ENCODE measurements around the gene PNO1. TPM values are rescaled to one million over a fixed set of nuclear protein-coding genes. Genes with fewer than 3 reads are reported as not detected.

PNO1 gene
- total RNA-seq, 1 experiment from 2014 or later, result 35.0 TPM

GRCh38 chr2:68151037-68151436 lies 6.7 kb upstream of the PNO1 start:
- no peak for DNase-seq (ENCODE audit: unreplicated experiment)
- H3K27me3 Mint-ChIP-seq (ENCODE audit: insufficient read depth, unreplicated experiment), result no peaks in the 10 kb centered on the region
- ChIA-PET CTCF (no interaction called here), POLR2A (no interaction called here)
- peaks cover 9% of the 10 kb centered on the region for H3K36me3 Mint-ChIP-seq (ENCODE audit: insufficient read depth, unreplicated experiment)
- TF ChIP-seq CTCF (IDR thresholded peaks at IDR 0.05; ENCODE audit: unreplicated experiment), result no peak
- BruUV-seq (replicated peaks), result no TSS peak
- intact Hi-C loops (cut with micrococcal nuclease), result no loop called here
- H3K4me3 Mint-ChIP-seq (ENCODE audit: unreplicated experiment), result no peak overlapping the region
- peaks cover 9% of the 10 kb centered on the region for H3K4me1 Mint-ChIP-seq (ENCODE audit: insufficient read depth, unreplicated experiment)
- H3K9me3 Mint-ChIP-seq (ENCODE audit: unreplicated experiment), result no peaks in the 10 kb centered on the region
- no peak overlapping the region for H3K27ac Mint-ChIP-seq (ENCODE audit: low read depth, unreplicated experiment)

- CTCF ChIA-PET, result interaction anchor here (0.6 to 2.0 kb wide), 7 partner anchors 22 to 141 kb away, joined by 3 to 11 read pairs (median 3); no protein-coding TSS in a partner anchor
- Mint-ChIP-seq H3K4me1 (ENCODE audit: insufficient read depth, unreplicated experiment) (peaks cover 15% of the 10 kb centered on the region), H3K27me3 (ENCODE audit: insufficient read depth, unreplicated experiment) (no peaks in the 10 kb centered on the region), H3K9me3 (ENCODE audit: unreplicated experiment) (no peaks in the 10 kb centered on the region), H3K27ac (ENCODE audit: low read depth, unreplicated experiment) (no peak overlapping the region), H3K4me3 (ENCODE audit: unreplicated experiment) (no peak overlapping the region), H3K36me3 (ENCODE audit: insufficient read depth, unreplicated experiment) (peaks cover 9% of the 10 kb centered on the region)
- no TSS peak for BruUV-seq (replicated peaks)
- intact Hi-C loops (cut with micrococcal nuclease), result no loop called here
- POLR2A ChIA-PET, result interaction anchor here (0.7 to 1.2 kb wide), 6 partner anchors 9 to 518 kb away, joined by 3 to 5 read pairs (median 3); no protein-coding TSS in a partner anchor
- no peak for TF ChIP-seq CTCF (IDR thresholded peaks at IDR 0.05; ENCODE audit: unreplicated experiment)
- no peak for DNase-seq (ENCODE audit: unreplicated experiment)
Observed at GRCh38 chr2:68152681-68153347, 4.9 kb upstream of the PNO1 start.

GRCh38 chr2:68155618-68156017 lies 2.1 kb upstream of the PNO1 start:
- BruUV-seq (replicated peaks), result no TSS peak

More at GRCh38 chr2:68155618-68156017, 2.1 kb upstream of the PNO1 start:
- H3K4me1 Mint-ChIP-seq (ENCODE audit: insufficient read depth, unreplicated experiment), result peaks cover 18% of the 10 kb centered on the region
- intact Hi-C loops (cut with micrococcal nuclease), result loop anchor here (2.0 to 5.0 kb wide), 3 partner anchors 37 to 97 kb away; partner anchors contain the start of gene PPP3R1
- no peaks in the 10 kb centered on the region for H3K27me3 Mint-ChIP-seq (ENCODE audit: insufficient read depth, unreplicated experiment)
- no peak overlapping the region for H3K27ac Mint-ChIP-seq (ENCODE audit: low read depth, unreplicated experiment)
- H3K4me3 Mint-ChIP-seq (ENCODE audit: unreplicated experiment), result no peak overlapping the region
- no peaks in the 10 kb centered on the region for H3K9me3 Mint-ChIP-seq (ENCODE audit: unreplicated experiment)
- ChIA-PET CTCF (interaction anchor here (0.9 to 2.3 kb wide), 6 partner anchors 30 to 127 kb away, joined by 3 to 10 read pairs (median 3); no protein-coding TSS in a partner anchor), POLR2A (interaction anchor here (1.4 to 3.4 kb wide), 5 partner anchors 17 to 120 kb away, joined by 3 to 66 read pairs (median 11); partner anchors contain the start of genes C1D and PPP3R1)
- no peak for DNase-seq (ENCODE audit: unreplicated experiment)
- no peak for TF ChIP-seq CTCF (IDR thresholded peaks at IDR 0.05; ENCODE audit: unreplicated experiment)
- H3K36me3 Mint-ChIP-seq (ENCODE audit: insufficient read depth, unreplicated experiment), result peaks cover 25% of the 10 kb centered on the region

All from MCF 10A (cell line).